HepG2 (cell line): ENCODE data around the gene FOLR3. TPM values are rescaled to one million over a fixed set of nuclear protein-coding genes. Genes with fewer than 3 reads are reported as not detected.
A peak's percentile ranks its signal among the peaks of the same experiment; 100 is the strongest.

ENCODE experiments used
- DR1 ChIP-seq: sonication (generic); formaldehyde crosslinking; IDR thresholded peaks from 2 replicates; pipeline ENCODE4 v1.8.0; 2021; ENCODE audit warnings: mild to moderate bottlenecking, missing genetic modification reagents, inconsistent platforms
- GATA4 ChIP-seq: sonication (generic); IDR thresholded peaks from 2 replicates; pipeline ENCODE4 v1.6.1; 2016; ENCODE audit warnings: antibody characterized with exemption, low read depth, borderline replicate concordance
- GATAD2A ChIP-seq: IDR thresholded peaks from 2 replicates; pipeline ENCODE4 v1.6.1; 2016
- KLF13 ChIP-seq: sonication (generic); formaldehyde crosslinking; IDR thresholded peaks from 2 replicates; pipeline ENCODE4 v1.4.0; 2020; ENCODE audit warnings: mild to moderate bottlenecking, missing genetic modification reagents
- MTA3 ChIP-seq: sonication (generic); formaldehyde crosslinking; IDR thresholded peaks from 2 replicates; pipeline ENCODE4 v1.4.0; 2020; ENCODE audit warnings: missing genetic modification reagents
- SRY ChIP-seq: sonication (generic); formaldehyde crosslinking; IDR thresholded peaks from 2 replicates; pipeline ENCODE4 v1.8.0; 2022; ENCODE audit warnings: mild to moderate bottlenecking, missing genetic modification reagents
- ZNF225 ChIP-seq: sonication (generic); formaldehyde crosslinking; IDR thresholded peaks from 2 replicates; pipeline ENCODE4 v1.4.0; 2020; ENCODE audit warnings: mild to moderate bottlenecking, missing genetic modification reagents
- ZNF569 ChIP-seq: sonication (generic); formaldehyde crosslinking; IDR thresholded peaks from 2 replicates; pipeline ENCODE4 v1.5.0; 2020; ENCODE audit warnings: mild to moderate bottlenecking, missing genetic modification reagents, moderate library complexity, borderline replicate concordance
- ZNF589 ChIP-seq: sonication (generic); formaldehyde crosslinking; conservative IDR thresholded peaks from 2 replicates; pipeline ENCODE4 v1.8.0; 2022; ENCODE audit warnings: mild to moderate bottlenecking, moderate library complexity, missing genetic modification reagents
- polyA plus RNA-seq, 8 experiments: library from polyadenylated mRNA; depleted of rRNA in 3 of 8; stranded (reverse) in 7 of 8; unstranded in 1 of 8; fragments of >200 nt; fragmentation: Illumina TruSeq in 4 of 8; extraction: Trizol in 4 of 8; gene quantifications; 2 replicates each; pipeline versions ENCODE4 v1.2.1 to v1.2.3, GENCODE V29; 2011 to 2016; ENCODE audit warnings: low read depth in 4 of 8, missing spikeins in 1 of 8, mixed read lengths in 1 of 8; ENCODE audit not compliant: insufficient read depth in 1 of 8
- total RNA-seq, 5 experiments: library from RNA; depleted of rRNA; stranded (reverse); fragments of >200 nt; fragmentation: Illumina TruSeq; extraction: Trizol; gene quantifications; 2 replicates each; pipeline ENCODE4 v1.2.3, GENCODE V29; 2016; ENCODE audit warnings: low read depth in 1 of 5
- TF ChIP-seq, protein P1 (sequence below): sonication (generic); formaldehyde crosslinking; IDR thresholded peaks from 2 replicates; pipeline ENCODE4 v1.5.0; 2020; ENCODE audit warnings: missing genetic modification reagents
- TF ChIP-seq, protein P2 (sequence below): IDR thresholded peaks from 2 replicates; pipeline ENCODE4 v1.6.1; 2016; ENCODE audit warnings: low read depth, control low read depth
- TF ChIP-seq, protein P3 (sequence below): sonication (generic); formaldehyde crosslinking; IDR thresholded peaks from 2 replicates; pipeline ENCODE4 v1.4.0; 2020; ENCODE audit warnings: missing genetic modification reagents
- TF ChIP-seq, protein P4 (sequence below): sonication (generic); formaldehyde crosslinking; IDR thresholded peaks from 2 replicates; pipeline ENCODE4 v1.4.0; 2020; ENCODE audit warnings: missing genetic modification reagents, borderline replicate concordance
- TF ChIP-seq, protein P5 (sequence below): sonication (generic); formaldehyde crosslinking; IDR thresholded peaks from 2 replicates; pipeline ENCODE4 v1.5.0; 2020; ENCODE audit warnings: missing genetic modification reagents
- TF ChIP-seq, protein P6 (sequence below): sonication (generic); formaldehyde crosslinking; IDR thresholded peaks from 2 replicates; pipeline ENCODE4 v1.5.0; 2020; ENCODE audit warnings: mild to moderate bottlenecking, missing genetic modification reagents, borderline replicate concordance

FOLR3 gene
- total and polyA plus RNA-seq, 2 of the 13 experiments (the other 11 are each of a cell fraction or from before 2014, with no cell fraction given), result not detected

DNA sequence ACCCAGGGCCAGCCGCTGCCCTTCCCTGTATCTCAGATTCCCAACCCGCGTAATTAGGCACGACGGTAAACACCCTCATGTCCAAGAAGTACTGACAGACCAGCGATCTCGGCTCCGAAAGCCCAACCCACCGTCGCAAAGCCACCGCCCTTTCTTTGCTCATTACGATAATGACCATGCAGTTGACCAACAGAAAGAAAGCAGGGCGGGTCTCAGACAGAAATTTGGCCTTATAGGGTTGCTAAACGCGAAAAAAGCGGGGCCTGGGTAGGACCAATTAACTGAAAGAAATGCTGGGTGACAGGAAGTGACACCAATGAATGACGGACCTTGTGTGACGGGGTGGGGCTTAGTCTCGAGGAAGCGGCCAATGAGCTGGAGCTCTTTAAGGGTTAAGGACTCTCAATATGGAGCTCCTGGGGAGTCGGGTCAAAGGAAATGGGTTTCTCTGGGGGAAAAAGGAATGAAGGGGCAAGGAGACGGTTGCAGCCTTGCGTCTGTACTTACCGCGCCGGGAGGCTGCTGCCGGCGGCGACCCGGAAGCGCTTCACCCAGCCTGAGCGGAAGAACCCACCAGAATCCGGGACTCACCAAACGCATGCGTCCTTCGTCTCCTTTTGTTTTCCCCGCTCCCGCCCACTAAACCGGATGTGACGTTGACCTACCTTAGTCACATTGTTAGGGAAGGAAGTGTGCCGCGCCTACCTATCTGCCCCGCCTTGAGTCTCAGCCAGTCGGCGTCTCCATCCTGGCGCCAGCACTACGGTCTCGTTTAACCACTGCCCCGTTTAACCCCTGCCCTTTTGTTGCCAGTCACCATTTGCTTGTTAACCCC, 23.2 kb upstream of the FOLR3 start, which contains the start of gene ANAPC15 (continued):
- TF ChIP-seq, protein P1, sequence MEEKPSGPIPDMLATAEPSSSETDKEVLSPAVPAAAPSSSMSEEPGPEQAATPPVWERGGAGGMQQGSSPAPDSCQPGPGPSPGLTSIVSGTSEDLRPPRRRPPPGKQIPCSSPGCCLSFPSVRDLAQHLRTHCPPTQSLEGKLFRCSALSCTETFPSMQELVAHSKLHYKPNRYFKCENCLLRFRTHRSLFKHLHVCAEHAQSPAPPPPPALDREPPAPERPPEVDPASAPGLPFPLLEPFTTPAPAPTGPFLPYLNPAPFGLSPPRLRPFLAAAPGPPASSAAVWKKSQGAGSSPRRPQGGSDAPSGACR, result no peak
- TF ChIP-seq ZNF589 (CRISPR knock-in tag), result no peak
- 0 out of 2 replicates have a peak, but pooled peaks have one; percentile 45 for TF ChIP-seq KLF13
- TF ChIP-seq, protein P2, sequence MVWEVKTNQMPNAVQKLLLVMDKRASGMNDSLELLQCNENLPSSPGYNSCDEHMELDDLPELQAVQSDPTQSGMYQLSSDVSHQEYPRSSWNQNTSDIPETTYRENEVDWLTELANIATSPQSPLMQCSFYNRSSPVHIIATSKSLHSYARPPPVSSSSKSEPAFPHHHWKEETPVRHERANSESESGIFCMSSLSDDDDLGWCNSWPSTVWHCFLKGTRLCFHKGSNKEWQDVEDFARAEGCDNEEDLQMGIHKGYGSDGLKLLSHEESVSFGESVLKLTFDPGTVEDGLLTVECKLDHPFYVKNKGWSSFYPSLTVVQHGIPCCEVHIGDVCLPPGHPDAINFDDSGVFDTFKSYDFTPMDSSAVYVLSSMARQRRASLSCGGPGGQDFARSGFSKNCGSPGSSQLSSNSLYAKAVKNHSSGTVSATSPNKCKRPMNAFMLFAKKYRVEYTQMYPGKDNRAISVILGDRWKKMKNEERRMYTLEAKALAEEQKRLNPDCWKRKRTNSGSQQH, result peak; percentile 90
- no peak for TF ChIP-seq ZNF569 (CRISPR knock-in tag)
- TF ChIP-seq DR1 (CRISPR knock-in tag), result peak; percentile 40; the same call in 1 of the 2 replicates
- TF ChIP-seq, protein P3, sequence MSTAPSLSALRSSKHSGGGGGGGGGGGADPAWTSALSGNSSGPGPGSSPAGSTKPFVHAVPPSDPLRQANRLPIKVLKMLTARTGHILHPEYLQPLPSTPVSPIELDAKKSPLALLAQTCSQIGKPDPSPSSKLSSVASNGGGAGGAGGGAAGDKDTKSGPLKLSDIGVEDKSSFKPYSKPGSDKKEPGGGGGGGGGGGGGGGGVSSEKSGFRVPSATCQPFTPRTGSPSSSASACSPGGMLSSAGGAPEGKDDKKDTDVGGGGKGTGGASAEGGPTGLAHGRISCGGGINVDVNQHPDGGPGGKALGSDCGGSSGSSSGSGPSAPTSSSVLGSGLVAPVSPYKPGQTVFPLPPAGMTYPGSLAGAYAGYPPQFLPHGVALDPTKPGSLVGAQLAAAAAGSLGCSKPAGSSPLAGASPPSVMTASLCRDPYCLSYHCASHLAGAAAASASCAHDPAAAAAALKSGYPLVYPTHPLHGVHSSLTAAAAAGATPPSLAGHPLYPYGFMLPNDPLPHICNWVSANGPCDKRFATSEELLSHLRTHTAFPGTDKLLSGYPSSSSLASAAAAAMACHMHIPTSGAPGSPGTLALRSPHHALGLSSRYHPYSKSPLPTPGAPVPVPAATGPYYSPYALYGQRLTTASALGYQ (CRISPR knock-in tag), result no peak; the same call in 1 of the 2 replicates
- TF ChIP-seq, protein P4, sequence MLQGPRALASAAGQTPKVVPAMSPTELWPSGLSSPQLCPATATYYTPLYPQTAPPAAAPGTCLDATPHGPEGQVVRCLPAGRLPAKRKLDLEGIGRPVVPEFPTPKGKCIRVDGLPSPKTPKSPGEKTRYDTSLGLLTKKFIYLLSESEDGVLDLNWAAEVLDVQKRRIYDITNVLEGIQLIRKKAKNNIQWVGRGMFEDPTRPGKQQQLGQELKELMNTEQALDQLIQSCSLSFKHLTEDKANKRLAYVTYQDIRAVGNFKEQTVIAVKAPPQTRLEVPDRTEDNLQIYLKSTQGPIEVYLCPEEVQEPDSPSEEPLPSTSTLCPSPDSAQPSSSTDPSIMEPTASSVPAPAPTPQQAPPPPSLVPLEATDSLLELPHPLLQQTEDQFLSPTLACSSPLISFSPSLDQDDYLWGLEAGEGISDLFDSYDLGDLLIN (CRISPR knock-in tag), result 0 out of 2 replicates have a peak, but pooled peaks have one; percentile 16
- TF ChIP-seq, protein P5, sequence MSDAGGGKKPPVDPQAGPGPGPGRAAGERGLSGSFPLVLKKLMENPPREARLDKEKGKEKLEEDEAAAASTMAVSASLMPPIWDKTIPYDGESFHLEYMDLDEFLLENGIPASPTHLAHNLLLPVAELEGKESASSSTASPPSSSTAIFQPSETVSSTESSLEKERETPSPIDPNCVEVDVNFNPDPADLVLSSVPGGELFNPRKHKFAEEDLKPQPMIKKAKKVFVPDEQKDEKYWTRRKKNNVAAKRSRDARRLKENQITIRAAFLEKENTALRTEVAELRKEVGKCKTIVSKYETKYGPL (CRISPR knock-in tag), result 0 out of 2 replicates have a peak, but pooled peaks have one; percentile 24
- no peak for TF ChIP-seq SRY
- no peak for TF ChIP-seq ZNF225 (CRISPR knock-in tag)
- TF ChIP-seq, protein P6, sequence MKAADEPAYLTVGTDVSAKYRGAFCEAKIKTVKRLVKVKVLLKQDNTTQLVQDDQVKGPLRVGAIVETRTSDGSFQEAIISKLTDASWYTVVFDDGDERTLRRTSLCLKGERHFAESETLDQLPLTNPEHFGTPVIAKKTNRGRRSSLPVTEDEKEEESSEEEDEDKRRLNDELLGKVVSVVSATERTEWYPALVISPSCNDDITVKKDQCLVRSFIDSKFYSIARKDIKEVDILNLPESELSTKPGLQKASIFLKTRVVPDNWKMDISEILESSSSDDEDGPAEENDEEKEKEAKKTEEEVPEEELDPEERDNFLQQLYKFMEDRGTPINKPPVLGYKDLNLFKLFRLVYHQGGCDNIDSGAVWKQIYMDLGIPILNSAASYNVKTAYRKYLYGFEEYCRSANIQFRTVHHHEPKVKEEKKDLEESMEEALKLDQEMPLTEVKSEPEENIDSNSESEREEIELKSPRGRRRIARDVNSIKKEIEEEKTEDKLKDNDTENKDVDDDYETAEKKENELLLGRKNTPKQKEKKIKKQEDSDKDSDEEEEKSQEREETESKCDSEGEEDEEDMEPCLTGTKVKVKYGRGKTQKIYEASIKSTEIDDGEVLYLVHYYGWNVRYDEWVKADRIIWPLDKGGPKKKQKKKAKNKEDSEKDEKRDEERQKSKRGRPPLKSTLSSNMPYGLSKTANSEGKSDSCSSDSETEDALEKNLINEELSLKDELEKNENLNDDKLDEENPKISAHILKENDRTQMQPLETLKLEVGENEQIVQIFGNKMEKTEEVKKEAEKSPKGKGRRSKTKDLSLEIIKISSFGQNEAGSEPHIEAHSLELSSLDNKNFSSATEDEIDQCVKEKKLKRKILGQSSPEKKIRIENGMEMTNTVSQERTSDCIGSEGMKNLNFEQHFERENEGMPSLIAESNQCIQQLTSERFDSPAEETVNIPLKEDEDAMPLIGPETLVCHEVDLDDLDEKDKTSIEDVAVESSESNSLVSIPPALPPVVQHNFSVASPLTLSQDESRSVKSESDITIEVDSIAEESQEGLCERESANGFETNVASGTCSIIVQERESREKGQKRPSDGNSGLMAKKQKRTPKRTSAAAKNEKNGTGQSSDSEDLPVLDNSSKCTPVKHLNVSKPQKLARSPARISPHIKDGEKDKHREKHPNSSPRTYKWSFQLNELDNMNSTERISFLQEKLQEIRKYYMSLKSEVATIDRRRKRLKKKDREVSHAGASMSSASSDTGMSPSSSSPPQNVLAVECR (CRISPR knock-in tag), result peak; percentile 77
- TF ChIP-seq GATA4, result peak; percentile 57; the same call in 1 of the 2 replicates
- no peak for TF ChIP-seq MTA3
- TF ChIP-seq GATAD2A (CRISPR knock-in tag), result no peak
